Measurements from ENCODE around the gene ASGR1.

DNA sequence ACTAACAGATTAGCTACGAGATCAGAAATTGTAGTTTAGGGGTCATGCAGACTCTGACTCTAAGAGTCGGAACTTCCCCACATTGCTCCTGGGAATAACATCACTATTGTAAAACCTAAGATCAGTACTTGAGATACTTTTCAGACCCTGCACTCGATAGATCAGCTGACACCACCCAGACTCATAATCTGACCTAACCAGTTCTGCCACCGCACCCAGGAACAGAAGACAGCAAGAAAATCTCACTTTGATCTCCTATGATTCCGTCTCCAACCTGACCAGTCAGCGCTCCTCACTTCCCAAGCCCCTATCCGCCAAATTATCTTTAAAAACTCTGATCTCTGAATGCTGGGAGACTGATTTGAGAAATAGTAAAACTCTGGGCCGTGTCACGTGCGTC lies 37.3 kb downstream of the ASGR1 start:
- TF ChIP-seq CTCF (IDR thresholded peaks at IDR 0.05) (no peak), POLR2A (IDR thresholded peaks at IDR 0.05) (no peak), POLR2AphosphoS5 (IDR thresholded peaks at IDR 0.05) (no peak)

Data from stomach (tissue), 4 donors.